Activated CD4-positive, alpha-beta T cell treated with anti-CD3 and anti-CD28 coated beads, Interleukin-2, amount 10 ng/mL, durations not matched to agents 24 days and 14 days (primary cell): ENCODE results near the gene EXOC8. TPM values are rescaled to one million over a fixed set of nuclear protein-coding genes. Genes with fewer than 3 reads are reported as not detected.

ENCODE experiments used
- DNase-seq: peaks from one replicate; pipeline ENCODE4 v3.0.0; 2022
- H3K27ac Mint-ChIP-seq: one replicate; pipeline ENCODE4 v1.8.0; 2022; ENCODE audit warnings: mild to moderate bottlenecking, mixed read lengths
- H3K27me3 Mint-ChIP-seq: one replicate; pipeline ENCODE4 v1.8.0; 2022; ENCODE audit warnings: mixed read lengths
- H3K36me3 Mint-ChIP-seq: one replicate; pipeline ENCODE4 v1.8.0; 2022; ENCODE audit warnings: low read depth, mild to moderate bottlenecking, mixed read lengths
- H3K4me1 Mint-ChIP-seq: one replicate; pipeline ENCODE4 v1.8.0; 2021; ENCODE audit warnings: mixed read lengths
- H3K4me3 Mint-ChIP-seq: one replicate; pipeline ENCODE4 v1.8.0; 2022; ENCODE audit warnings: mild to moderate bottlenecking, moderate library complexity, mixed read lengths
- H3K9me3 Mint-ChIP-seq: one replicate; pipeline ENCODE4 v1.8.0; 2021; ENCODE audit warnings: mixed read lengths
- intact Hi-C: fragments of 100-400 bp; cut with micrococcal nuclease; formaldehyde crosslinking; loops from one replicate; pipeline ENCODE4 v1.15.1; 2023
- total RNA-seq: library from RNA; stranded (reverse); gene quantifications from 2 replicates; pipeline ENCODE4 v1.2.3, GENCODE V29; 2022

Gene EXOC8
- total RNA-seq, 1 donor from 2014 or later, result 12.4 TPM

GRCh38 chr1:231318015-231318355, 19.7 kb downstream of the EXOC8 start:
- Mint-ChIP-seq H3K27ac (no peak overlapping the region), H3K9me3 (no peaks in the 10 kb centered on the region), H3K27me3 (peaks cover 4% of the 10 kb centered on the region), H3K4me3 (no peak overlapping the region), H3K4me1 (peaks cover 3% of the 10 kb centered on the region), H3K36me3 (no peaks in the 10 kb centered on the region)
- no peak for DNase-seq
- intact Hi-C loops, result loop anchor here (5.0 kb wide), 1 partner anchor 284 kb away; no protein-coding TSS in a partner anchor

DNA sequence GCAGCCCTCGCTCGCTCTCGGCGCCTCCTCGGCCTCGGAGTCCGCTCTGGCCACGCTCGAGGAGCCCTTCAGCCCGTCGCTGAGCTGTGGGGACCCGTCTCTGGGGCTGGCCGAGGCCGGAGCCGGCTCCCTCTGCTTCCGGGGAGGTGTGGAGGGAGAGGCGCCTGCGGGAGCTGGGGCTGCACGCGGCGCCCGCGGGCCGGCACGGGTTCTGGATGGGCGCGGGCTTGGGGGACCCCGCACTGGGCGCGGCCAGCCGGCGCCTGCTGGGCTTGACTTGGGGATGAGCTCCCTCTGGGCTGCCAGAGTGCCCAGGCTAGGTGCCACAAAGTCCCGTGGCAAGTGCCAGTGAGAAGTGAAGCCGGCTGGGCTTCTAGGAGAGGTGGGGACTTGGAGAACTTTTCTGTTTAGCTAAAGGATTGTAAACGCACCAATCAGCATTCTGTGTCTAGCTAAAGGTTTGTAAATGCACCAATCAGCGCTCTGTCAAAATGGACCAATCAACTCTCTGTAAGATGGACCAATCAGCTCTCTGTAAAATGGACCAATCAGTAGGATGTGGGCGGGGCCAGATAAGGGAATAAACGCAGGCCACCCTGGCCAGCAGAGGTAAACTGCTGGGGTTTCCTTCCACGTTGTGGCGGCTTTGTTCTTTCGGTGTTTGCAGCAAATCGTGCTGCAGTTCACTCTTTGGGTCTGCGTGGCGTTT, 20.2 kb downstream of the EXOC8 start:
- no peaks in the 10 kb centered on the region for H3K36me3 Mint-ChIP-seq

GRCh38 chr1:231315887-231316286, 21.8 kb downstream of the EXOC8 start:
- H3K4me3 Mint-ChIP-seq, result no peak overlapping the region

More for the DNA sequence above, 20.2 kb downstream of the EXOC8 start:
- Mint-ChIP-seq H3K4me3 (no peak overlapping the region), H3K4me1 (peaks cover 3% of the 10 kb centered on the region), H3K9me3 (no peaks in the 10 kb centered on the region), H3K27me3 (peaks cover 4% of the 10 kb centered on the region), H3K27ac (no peak overlapping the region)
- intact Hi-C loops, result loop anchor here (5.0 kb wide), 1 partner anchor 285 kb away; no protein-coding TSS in a partner anchor
- no peak for DNase-seq

DNA sequence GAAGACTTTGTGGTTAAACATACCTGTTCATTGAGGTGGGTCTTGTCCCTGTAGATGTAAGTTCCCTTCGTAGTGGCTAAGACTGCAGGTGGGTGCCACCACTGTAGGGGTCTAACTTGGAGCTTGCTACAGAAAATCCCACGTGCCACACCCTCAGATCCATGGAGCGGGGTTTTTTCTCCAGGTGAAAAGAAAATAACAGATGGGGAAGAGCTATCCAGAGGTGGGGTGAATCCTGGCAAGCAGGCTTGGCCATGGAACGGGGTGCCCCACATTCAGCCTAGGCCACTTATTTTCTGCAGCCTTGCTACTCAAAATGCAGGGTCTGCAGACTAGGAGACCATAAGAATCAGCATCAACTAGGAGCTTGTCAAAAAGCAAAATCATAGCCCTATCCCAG, 24.0 kb downstream of the EXOC8 start:
- Mint-ChIP-seq H3K36me3 (no peaks in the 10 kb centered on the region), H3K27ac (no peak overlapping the region), H3K9me3 (no peaks in the 10 kb centered on the region), H3K27me3 (peaks cover 4% of the 10 kb centered on the region), H3K4me3 (no peak overlapping the region), H3K4me1 (peaks cover 3% of the 10 kb centered on the region)
- no peak for DNase-seq
- intact Hi-C loops, result no loop called here

More at GRCh38 chr1:231315887-231316286, 21.8 kb downstream of the EXOC8 start:
- peak; percentile 84 for DNase-seq
- intact Hi-C loops, result loop anchor here (5.0 kb wide), 1 partner anchor 286 kb away; no protein-coding TSS in a partner anchor
- Mint-ChIP-seq H3K27ac (no peak overlapping the region), H3K27me3 (peaks cover 4% of the 10 kb centered on the region), H3K36me3 (no peaks in the 10 kb centered on the region), H3K9me3 (no peaks in the 10 kb centered on the region), H3K4me1 (peaks cover 3% of the 10 kb centered on the region)

DNA sequence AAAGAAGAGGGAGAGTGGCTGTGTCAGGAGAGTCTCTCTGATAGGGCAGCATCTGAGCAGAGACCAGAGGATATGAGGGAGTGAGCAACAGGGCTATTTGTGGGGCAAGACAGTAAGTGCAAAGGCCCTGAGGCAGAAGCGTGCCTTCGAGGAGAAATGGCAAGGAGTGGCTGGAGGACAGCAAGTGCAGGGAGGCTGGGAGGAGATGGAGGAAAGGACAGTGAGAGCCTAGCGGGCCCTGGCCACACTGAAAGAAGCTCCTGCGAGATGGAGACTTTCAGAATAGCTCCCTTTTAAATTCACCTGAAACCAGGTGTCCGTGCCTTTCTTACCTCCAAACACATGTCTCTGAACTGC, 25.2 kb downstream of the EXOC8 start:
- no peaks in the 10 kb centered on the region for H3K9me3 Mint-ChIP-seq
- no peak overlapping the region for H3K27ac Mint-ChIP-seq
- peaks cover 4% of the 10 kb centered on the region for H3K27me3 Mint-ChIP-seq
- H3K36me3 Mint-ChIP-seq, result no peaks in the 10 kb centered on the region
- no peak for DNase-seq
- intact Hi-C loops, result no loop called here
- no peak overlapping the region for H3K4me3 Mint-ChIP-seq
- peaks cover 3% of the 10 kb centered on the region for H3K4me1 Mint-ChIP-seq

DNA sequence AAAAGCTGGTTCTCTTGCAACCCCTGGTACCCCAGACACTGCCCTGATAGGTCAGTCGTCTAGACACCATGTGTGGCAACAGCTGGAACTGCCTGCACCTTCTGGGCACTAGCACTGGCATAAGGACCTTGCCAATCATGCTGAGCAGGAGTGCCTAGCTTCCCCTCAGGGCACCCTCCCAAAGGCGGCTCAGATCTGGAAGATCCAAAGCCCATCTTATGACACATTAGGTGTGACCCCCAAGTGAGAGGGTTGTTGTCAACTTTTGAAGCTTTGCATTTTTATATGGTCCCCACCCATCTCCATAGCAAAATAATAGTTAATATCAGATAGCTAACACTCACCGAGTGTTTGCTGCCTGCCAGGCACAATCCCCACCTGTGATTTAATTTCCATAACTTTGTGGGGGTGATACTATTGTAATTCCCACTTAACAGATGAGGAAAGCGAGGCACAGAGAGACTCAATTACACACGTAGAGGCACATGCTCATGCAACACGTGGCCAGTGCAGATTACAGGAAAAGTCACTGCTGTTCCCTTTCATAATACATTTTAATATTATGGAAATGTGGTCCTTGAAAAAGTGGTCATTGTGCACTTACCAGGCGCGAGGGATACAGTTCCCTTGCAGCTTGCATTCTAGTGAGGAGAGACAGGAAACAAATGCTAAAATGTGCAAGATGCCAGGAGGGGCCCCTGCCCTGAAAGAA, 25.8 kb downstream of the EXOC8 start:
- no peaks in the 10 kb centered on the region for H3K9me3 Mint-ChIP-seq
- peaks cover 3% of the 10 kb centered on the region for H3K4me1 Mint-ChIP-seq
- H3K27ac Mint-ChIP-seq, result no peak overlapping the region
- no peaks in the 10 kb centered on the region for H3K36me3 Mint-ChIP-seq
- intact Hi-C loops, result no loop called here
- DNase-seq, result no peak
- H3K27me3 Mint-ChIP-seq, result peaks cover 4% of the 10 kb centered on the region
- H3K4me3 Mint-ChIP-seq, result no peak overlapping the region

- H3K4me3 Mint-ChIP-seq, result no peak overlapping the region
- H3K36me3 Mint-ChIP-seq, result no peaks in the 10 kb centered on the region
- H3K9me3 Mint-ChIP-seq, result no peaks in the 10 kb centered on the region
- intact Hi-C loops, result no loop called here
- no peak overlapping the region for H3K27ac Mint-ChIP-seq
- peaks cover 3% of the 10 kb centered on the region for H3K27me3 Mint-ChIP-seq
- no peak for DNase-seq
- H3K4me1 Mint-ChIP-seq, result no peaks in the 10 kb centered on the region
Observed at GRCh38 chr1:231310391-231310934, 27.2 kb downstream of the EXOC8 start.

DNA sequence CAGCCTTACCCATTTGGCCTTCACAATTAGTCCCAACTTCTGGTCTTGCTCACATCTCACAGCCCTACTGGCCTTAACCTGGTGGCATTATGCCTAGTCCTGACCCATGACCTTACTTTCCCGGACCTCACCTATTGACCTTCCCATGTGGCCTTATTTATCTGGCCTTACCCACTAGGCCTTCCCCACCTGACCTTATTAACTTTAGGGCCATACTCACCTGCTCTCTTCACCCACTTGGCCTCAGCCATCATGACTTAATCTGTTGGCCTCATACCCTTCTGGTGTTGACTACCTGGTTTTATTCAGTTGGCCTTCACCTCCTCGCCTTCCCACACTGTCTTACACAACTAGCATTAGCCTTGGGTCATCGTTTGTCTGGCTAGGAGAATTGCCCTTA, 35.7 kb downstream of the EXOC8 start:
- DNase-seq, result no peak
- H3K4me3 Mint-ChIP-seq, result no peak overlapping the region
- H3K36me3 Mint-ChIP-seq, result no peaks in the 10 kb centered on the region
- no peaks in the 10 kb centered on the region for H3K9me3 Mint-ChIP-seq
- intact Hi-C loops, result no loop called here
- no peaks in the 10 kb centered on the region for H3K4me1 Mint-ChIP-seq
- no peaks in the 10 kb centered on the region for H3K27me3 Mint-ChIP-seq
- H3K27ac Mint-ChIP-seq, result no peak overlapping the region

GRCh38 chr1:231295938-231296337, 41.7 kb downstream of the EXOC8 start:
- no peak overlapping the region for H3K27ac Mint-ChIP-seq
- H3K4me1 Mint-ChIP-seq, result no peaks in the 10 kb centered on the region
- H3K4me3 Mint-ChIP-seq, result no peak overlapping the region
- no peaks in the 10 kb centered on the region for H3K36me3 Mint-ChIP-seq
- no peaks in the 10 kb centered on the region for H3K9me3 Mint-ChIP-seq
- DNase-seq, result no peak
- no peaks in the 10 kb centered on the region for H3K27me3 Mint-ChIP-seq
- intact Hi-C loops, result no loop called here

DNA sequence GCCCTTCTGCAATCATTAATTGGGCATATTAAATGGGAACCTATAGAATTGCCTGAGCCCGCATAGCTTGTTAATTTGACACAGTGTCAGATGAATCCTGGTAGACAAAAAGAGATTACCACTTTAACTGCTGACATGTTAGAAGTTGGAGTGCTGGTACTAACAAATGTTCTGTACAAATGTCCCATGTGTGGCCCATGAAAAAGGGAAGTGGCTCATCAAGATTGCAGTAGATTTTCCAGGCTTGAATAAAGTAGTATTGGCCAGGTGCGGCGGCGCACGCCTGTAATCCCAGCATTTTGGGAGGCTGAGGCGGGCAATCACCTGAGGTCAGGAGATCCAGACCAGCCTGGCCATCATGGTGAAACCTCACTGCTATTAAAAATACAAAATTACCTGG, 51.0 kb downstream of the EXOC8 start:
- peaks cover 2% of the 10 kb centered on the region for H3K27me3 Mint-ChIP-seq
- H3K36me3 Mint-ChIP-seq, result no peaks in the 10 kb centered on the region

DNA sequence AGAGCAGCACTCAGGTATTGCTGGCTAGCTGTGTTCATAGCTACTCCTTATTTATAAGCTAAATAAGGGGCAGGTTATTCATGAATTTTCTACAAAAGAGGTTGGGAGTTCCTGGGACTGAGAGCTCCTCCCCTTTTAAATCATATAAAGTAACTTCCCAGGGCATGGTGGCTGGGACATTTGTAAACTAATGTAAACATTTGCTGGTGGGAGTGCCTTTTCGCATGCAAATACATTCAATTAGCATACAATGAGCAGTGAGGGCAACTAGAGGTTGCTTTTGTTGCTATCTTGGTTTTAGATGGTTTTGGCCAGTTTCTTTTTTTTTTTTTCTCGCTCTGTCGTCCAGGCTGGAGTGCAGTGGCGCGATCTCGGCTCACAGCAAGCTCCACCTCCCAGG, 53.2 kb downstream of the EXOC8 start:
- intact Hi-C loops, result no loop called here
- no peak overlapping the region for H3K4me3 Mint-ChIP-seq
- H3K4me1 Mint-ChIP-seq, result no peaks in the 10 kb centered on the region
- no peak for DNase-seq
- no peak overlapping the region for H3K27ac Mint-ChIP-seq
- H3K36me3 Mint-ChIP-seq, result no peaks in the 10 kb centered on the region
- H3K9me3 Mint-ChIP-seq, result no peaks in the 10 kb centered on the region
- peaks cover 2% of the 10 kb centered on the region for H3K27me3 Mint-ChIP-seq

More for the DNA sequence above, 51.0 kb downstream of the EXOC8 start:
- Mint-ChIP-seq H3K4me1 (no peaks in the 10 kb centered on the region), H3K4me3 (no peak overlapping the region), H3K9me3 (no peaks in the 10 kb centered on the region), H3K27ac (no peak overlapping the region)
- intact Hi-C loops, result no loop called here
- DNase-seq, result no peak

Other genes with a start within 250 kb of the EXOC8 start
- gene TRIM67, start 175.8 kb downstream of the EXOC8 start, total RNA-seq, result not detected in 2 replicates
- gene GNPAT, start 96.6 kb downstream of the EXOC8 start, total RNA-seq, result 45.6 and 47.5 TPM in 2 replicates
- 13.3 and 18.0 TPM in 2 replicates for gene SPRTN, start 441 bp upstream of the EXOC8 start, total RNA-seq
- 21.4 and 23.9 TPM in 2 replicates for gene EGLN1, start 84.4 kb upstream of the EXOC8 start, total RNA-seq
- gene TSNAX, start 190.8 kb upstream of the EXOC8 start, total RNA-seq, result 41.4 and 42.7 TPM in 2 replicates